RWPE1 (cell line): ENCODE data around the gene SNRNP40.

Experiments used
- CTCF ChIA-PET: fragments of 350-600 bp; sonication (Branson Sonifier 250); formaldehyde crosslinking; extraction: SDS; loops from one replicate; lab custom pipeline; 2021; lab: Yijun Ruan, JAX
- POLR2A ChIA-PET: fragments of 400-600 bp; formaldehyde crosslinking; extraction: SDS; loops from one replicate; lab custom pipeline; 2020; ENCODE audit warnings: antibody characterized with exemption; ENCODE audit not compliant: low non-redundant PET; lab: Yijun Ruan, JAX
- DNase-seq: peaks from one replicate; pipeline ENCODE4 v3.0.0; 2012; ENCODE audit warnings: low spot score
- H3K27ac ChIP-seq: fragments of 450-650 bp; 2 replicates; pipeline ENCODE4 v1.5.1; 2017
- TF ChIP-seq, protein P1 (sequence below): fragments of 450-650 bp; conservative IDR thresholded peaks from 2 replicates; pipeline ENCODE4 v1.5.1; 2017; ENCODE audit warnings: low read depth, mild to moderate bottlenecking

The SNRNP40 gene

DNA sequence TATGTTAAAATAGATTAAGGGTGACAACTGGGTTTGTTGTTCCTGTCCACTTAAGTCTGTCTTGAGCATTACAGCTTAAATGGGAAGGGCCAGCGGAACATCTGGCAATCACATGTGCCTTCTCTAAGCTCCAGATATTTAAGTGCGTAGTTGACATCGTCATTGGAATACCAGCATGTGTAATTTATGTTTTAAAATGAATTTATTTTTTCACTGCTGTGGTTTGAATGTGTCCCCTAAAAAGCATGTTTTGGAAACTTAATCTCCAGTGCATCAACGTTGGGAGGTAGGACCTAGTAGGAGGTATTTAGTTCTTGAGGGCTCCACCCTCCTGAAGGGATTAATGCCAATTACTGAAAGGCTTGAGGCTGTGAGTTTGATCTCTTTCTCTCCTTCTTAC lies 13.6 kb upstream of the SNRNP40 start:
- no peak for DNase-seq
- POLR2A ChIA-PET, result no interaction called here
- TF ChIP-seq, protein P1, sequence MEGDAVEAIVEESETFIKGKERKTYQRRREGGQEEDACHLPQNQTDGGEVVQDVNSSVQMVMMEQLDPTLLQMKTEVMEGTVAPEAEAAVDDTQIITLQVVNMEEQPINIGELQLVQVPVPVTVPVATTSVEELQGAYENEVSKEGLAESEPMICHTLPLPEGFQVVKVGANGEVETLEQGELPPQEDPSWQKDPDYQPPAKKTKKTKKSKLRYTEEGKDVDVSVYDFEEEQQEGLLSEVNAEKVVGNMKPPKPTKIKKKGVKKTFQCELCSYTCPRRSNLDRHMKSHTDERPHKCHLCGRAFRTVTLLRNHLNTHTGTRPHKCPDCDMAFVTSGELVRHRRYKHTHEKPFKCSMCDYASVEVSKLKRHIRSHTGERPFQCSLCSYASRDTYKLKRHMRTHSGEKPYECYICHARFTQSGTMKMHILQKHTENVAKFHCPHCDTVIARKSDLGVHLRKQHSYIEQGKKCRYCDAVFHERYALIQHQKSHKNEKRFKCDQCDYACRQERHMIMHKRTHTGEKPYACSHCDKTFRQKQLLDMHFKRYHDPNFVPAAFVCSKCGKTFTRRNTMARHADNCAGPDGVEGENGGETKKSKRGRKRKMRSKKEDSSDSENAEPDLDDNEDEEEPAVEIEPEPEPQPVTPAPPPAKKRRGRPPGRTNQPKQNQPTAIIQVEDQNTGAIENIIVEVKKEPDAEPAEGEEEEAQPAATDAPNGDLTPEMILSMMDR, result no peak
- no peak overlapping the region for H3K27ac ChIP-seq
- CTCF ChIA-PET, result interaction anchor here (0.5 kb wide), 1 partner anchor 296 kb away, joined by 3 read pairs; no protein-coding TSS in a partner anchor

DNA sequence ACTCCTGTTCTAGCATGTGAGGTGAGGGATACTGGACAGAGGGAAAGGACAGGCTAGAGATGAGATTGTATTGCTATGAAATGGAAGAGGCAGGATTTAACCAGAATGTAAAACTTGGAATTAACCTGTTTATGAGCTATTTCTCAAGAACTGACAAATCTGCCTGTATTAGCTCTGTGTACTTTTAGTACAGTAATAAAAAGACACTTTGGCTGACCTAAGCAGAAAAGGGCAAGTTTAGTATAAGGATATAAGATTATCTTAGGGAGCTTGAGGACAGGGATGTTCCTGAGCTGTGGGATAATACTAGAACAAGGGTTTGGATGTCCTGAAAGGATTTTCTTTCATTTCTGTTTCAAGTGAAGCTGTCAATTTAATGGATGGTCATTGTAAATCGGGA lies 11.4 kb upstream of the SNRNP40 start:
- CTCF ChIA-PET, result no interaction called here
- DNase-seq, result no peak
- POLR2A ChIA-PET, result no interaction called here
- H3K27ac ChIP-seq, result no peak overlapping the region
- TF ChIP-seq, protein P1, result no peak

DNA sequence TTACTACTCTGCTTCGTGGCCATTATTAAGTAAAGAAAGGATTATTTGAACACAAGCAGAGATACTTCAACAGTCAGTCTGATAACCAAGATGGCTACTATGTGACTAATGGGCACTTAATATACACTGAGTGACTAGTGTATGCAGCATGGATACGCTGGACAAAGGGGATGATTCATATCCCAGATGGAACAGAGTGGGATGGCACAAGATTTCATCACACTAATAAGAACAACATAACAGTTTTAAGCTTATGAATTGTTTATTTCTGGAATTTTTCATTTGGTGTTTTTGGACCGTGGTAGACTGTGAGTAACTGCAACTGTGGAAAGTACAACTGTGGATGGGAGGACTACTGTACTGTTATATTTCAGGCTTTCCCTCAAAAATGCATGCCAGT lies 9.7 kb upstream of the SNRNP40 start:
- DNase-seq, result peak; percentile 62
- TF ChIP-seq, protein P1, result no peak
- POLR2A ChIA-PET, result no interaction called here
- CTCF ChIA-PET, result interaction anchor here (0.6 to 1.0 kb wide), 3 partner anchors 12 to 549 kb away, joined by 3 to 5 read pairs (median 4); no protein-coding TSS in a partner anchor
- H3K27ac ChIP-seq, result peak overlapping the region; percentile 69

DNA sequence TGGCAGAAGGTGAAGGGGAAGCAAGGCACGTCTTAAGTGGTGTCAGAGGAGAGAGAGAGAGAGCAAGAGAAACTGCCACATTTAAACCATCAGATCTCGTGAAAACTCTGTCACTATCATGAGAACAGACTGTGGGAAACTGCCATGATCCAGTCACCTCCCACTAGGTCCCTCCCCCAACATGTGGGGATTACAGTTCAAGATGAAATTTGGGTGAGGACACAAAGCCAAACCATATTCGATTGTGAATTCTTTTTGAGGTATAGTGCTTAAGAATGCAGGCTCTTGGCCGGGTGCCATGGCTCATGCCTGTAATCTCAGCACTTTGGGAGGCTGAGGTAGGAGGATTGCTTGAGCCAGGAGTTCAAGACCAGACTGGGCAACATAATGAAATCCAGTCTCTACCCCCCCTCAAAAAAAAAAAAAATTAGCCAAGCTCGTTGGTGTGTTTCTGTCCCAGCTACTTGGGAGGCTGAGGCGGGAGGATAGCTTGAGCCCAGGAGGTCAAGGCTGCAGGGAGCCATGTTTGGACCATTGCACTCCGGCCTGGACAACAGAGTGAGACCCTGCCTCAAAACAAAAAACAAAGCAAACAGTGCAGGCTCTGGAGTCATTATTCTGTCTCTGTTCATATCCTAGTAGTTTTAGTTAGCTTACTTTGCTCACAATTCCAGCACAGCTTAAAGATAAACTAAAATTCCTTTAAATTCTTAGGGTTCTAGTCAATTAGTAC lies 6.3 kb upstream of the SNRNP40 start:
- no peak for DNase-seq
- ChIA-PET CTCF (no interaction called here), POLR2A (interaction anchor here (0.6 kb wide), 1 partner anchor 1498 kb away, joined by 3 read pairs; no protein-coding TSS in a partner anchor)
- TF ChIP-seq, protein P1, result no peak
- H3K27ac ChIP-seq, result no peak overlapping the region

DNA sequence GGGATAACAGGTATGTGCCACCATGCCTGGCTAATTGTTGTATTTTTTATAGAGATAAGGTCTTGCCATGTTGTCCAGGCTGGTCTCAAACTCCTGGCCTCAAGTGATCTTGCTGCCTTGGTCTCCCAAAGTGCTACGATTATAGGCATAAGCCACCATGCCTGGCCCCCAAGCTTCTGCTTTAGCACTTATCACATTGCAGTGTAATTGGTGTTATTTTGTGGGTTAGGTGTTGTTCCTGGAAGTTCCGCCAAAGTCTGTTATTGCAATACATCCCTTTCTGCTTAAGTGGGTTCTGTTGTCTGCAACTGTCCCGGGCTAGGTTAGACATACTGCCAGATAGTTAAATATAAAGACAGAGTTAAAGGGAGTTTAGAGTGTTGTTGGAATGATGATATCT lies 3.6 kb upstream of the SNRNP40 start:
- TF ChIP-seq, protein P1, result no peak
- H3K27ac ChIP-seq, result no peak overlapping the region
- CTCF ChIA-PET, result no interaction called here
- DNase-seq, result no peak
- POLR2A ChIA-PET, result no interaction called here

DNA sequence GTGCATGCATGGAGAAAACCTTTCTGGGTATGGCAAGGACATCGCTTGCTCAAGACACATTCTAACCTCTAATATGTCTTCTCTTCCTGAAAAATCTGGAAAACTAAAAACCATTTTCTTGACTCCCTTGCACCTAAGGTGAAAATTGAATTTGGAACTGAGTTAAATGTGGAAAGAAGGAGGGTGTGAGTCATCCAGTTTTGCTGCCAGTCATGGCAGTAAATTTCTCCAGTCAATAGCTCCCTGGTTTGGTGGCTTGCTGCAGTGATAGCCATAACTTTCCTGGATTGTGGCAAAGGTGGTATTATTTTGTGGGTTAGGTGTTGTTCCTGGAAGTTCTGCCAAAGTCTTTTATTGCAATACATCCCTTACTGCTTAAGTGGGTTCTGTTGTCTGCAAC lies 2.8 kb upstream of the SNRNP40 start:
- no peak overlapping the region for H3K27ac ChIP-seq
- DNase-seq, result peak; percentile 23
- POLR2A ChIA-PET, result no interaction called here
- CTCF ChIA-PET, result no interaction called here
- TF ChIP-seq, protein P1, result no peak
